Measurements from ENCODE around the gene ZSCAN22. TPM values are rescaled to one million over a fixed set of nuclear protein-coding genes. Genes with fewer than 3 reads are reported as not detected.

Gene ZSCAN22
- 1 to 10 TPM; 4.0 to 5.0 TPM for total RNA-seq

- H3K9me3 Mint-ChIP-seq: no peaks in the 10 kb centered on the region
- H3K4me3 Mint-ChIP-seq: no peak within 1 kb of the TSS
- no peak within 1 kb of the TSS for H3K27ac Mint-ChIP-seq
- peaks cover 0 to under 1% of the 10 kb centered on the region in 2 donors for H3K36me3 Mint-ChIP-seq (ENCODE audit: insufficient read depth in 2 of 2)
- no peaks in the 10 kb centered on the region for H3K4me1 Mint-ChIP-seq (ENCODE audit: low read depth)
- peak; percentile 91 to 93 for DNase-seq
- H3K27me3 Mint-ChIP-seq (ENCODE audit: low read depth): no peaks in the 10 kb centered on the region
- peak; percentile 87 to 89 for ATAC-seq (replicated peaks in 1 of 2)
Observed at GRCh38 chr19:58326914-58327726, at the start of gene ZSCAN22. TSS of gene ZSCAN22 (plus strand) at chr19:58326994. CDS start at chr19:58334803, 7,809 bp downstream.

GRCh38 chr19:58277197-58277596, 49.6 kb upstream of the ZSCAN22 start:
- ATAC-seq (replicated peaks in 1 of 2): no peak
- peaks cover 23 to 52% of the 10 kb centered on the region in 2 donors for H3K36me3 Mint-ChIP-seq (ENCODE audit: insufficient read depth in 2 of 2)

GRCh38 chr19:58277748-58278540, 48.9 kb upstream of the ZSCAN22 start:
- Mint-ChIP-seq H3K27ac (peak overlapping the region; percentile 70), H3K4me3 (peak overlapping the region; percentile 72 to 96)
- no peak for DNase-seq

More at GRCh38 chr19:58277197-58277596, 49.6 kb upstream of the ZSCAN22 start:
- no peak overlapping the region for H3K27ac Mint-ChIP-seq
- peaks cover 5 to 6% of the 10 kb centered on the region in 2 donors for H3K9me3 Mint-ChIP-seq
- H3K4me3 Mint-ChIP-seq: peak overlapping the region; percentile 18 to 96
- no peak for DNase-seq
- no peaks in the 10 kb centered on the region for H3K27me3 Mint-ChIP-seq (ENCODE audit: low read depth)
- H3K4me1 Mint-ChIP-seq (ENCODE audit: low read depth): peaks cover 33% of the 10 kb centered on the region

GRCh38 chr19:58278541-58279041, 48.2 kb upstream of the ZSCAN22 start, which contains the start of gene ZNF8:
TSS of gene ZNF8 (plus strand) at chr19:58278955. CDS start at chr19:58279082, 127 bp downstream.
- H3K27ac Mint-ChIP-seq: peak within 1 kb of the TSS; percentile 71
- DNase-seq (peak; percentile 98 to 99), ATAC-seq (replicated peaks in 1 of 2) (peak; percentile 94 to 96)
- peaks cover 20 to 48% of the 10 kb centered on the region in 2 donors for H3K36me3 Mint-ChIP-seq (ENCODE audit: insufficient read depth in 2 of 2)
- H3K27me3 Mint-ChIP-seq (ENCODE audit: low read depth): no peaks in the 10 kb centered on the region
- H3K4me3 Mint-ChIP-seq: peak within 1 kb of the TSS; percentile 72 to 96
- peaks cover 5% of the 10 kb centered on the region in 2 donors for H3K9me3 Mint-ChIP-seq
- H3K4me1 Mint-ChIP-seq (ENCODE audit: low read depth): peaks cover 33% of the 10 kb centered on the region

More at GRCh38 chr19:58277748-58278540, 48.9 kb upstream of the ZSCAN22 start:
- Mint-ChIP-seq H3K36me3 (ENCODE audit: insufficient read depth in 2 of 2) (peaks cover 20 to 48% of the 10 kb centered on the region in 2 donors), H3K4me1 (ENCODE audit: low read depth) (peaks cover 33% of the 10 kb centered on the region), H3K9me3 (peaks cover 5% of the 10 kb centered on the region in 2 donors), H3K27me3 (ENCODE audit: low read depth) (no peaks in the 10 kb centered on the region)
- ATAC-seq (replicated peaks in 1 of 2): peak; percentile 1

GRCh38 chr19:58279042-58279924, 47.5 kb upstream of the ZSCAN22 start:
- Mint-ChIP-seq H3K9me3 (peaks cover 3 to 5% of the 10 kb centered on the region in 2 donors), H3K27me3 (ENCODE audit: low read depth) (no peaks in the 10 kb centered on the region), H3K4me1 (ENCODE audit: low read depth) (peaks cover 33% of the 10 kb centered on the region)

GRCh38 chr19:58279925-58280316, 46.9 kb upstream of the ZSCAN22 start:
- no peak for DNase-seq
- H3K36me3 Mint-ChIP-seq (ENCODE audit: insufficient read depth in 2 of 2): peaks cover 15 to 45% of the 10 kb centered on the region in 2 donors

More at GRCh38 chr19:58279042-58279924, 47.5 kb upstream of the ZSCAN22 start:
- H3K4me3 Mint-ChIP-seq: peak overlapping the region; percentile 72 to 96
- H3K27ac Mint-ChIP-seq: peak overlapping the region; percentile 71
- peaks cover 17 to 47% of the 10 kb centered on the region in 2 donors for H3K36me3 Mint-ChIP-seq (ENCODE audit: insufficient read depth in 2 of 2)
- ATAC-seq (replicated peaks in 1 of 2): peak; percentile 15 to 35
- DNase-seq: peak; percentile 68 to 70

GRCh38 chr19:58284199-58284598, 42.6 kb upstream of the ZSCAN22 start:
- Mint-ChIP-seq H3K27ac (no peak overlapping the region), H3K4me1 (ENCODE audit: low read depth) (peaks cover 27% of the 10 kb centered on the region), H3K36me3 (ENCODE audit: insufficient read depth in 2 of 2) (peaks cover 20 to 45% of the 10 kb centered on the region in 2 donors), H3K9me3 (no peaks in the 10 kb centered on the region), H3K27me3 (ENCODE audit: low read depth) (no peaks in the 10 kb centered on the region), H3K4me3 (no peak overlapping the region)
- ATAC-seq (replicated peaks in 1 of 2): no peak
- no peak for DNase-seq

More at GRCh38 chr19:58279925-58280316, 46.9 kb upstream of the ZSCAN22 start:
- H3K4me1 Mint-ChIP-seq (ENCODE audit: low read depth): peaks cover 33% of the 10 kb centered on the region
- peak overlapping the region; percentile 72 to 96 for H3K4me3 Mint-ChIP-seq
- ATAC-seq (replicated peaks in 1 of 2): no peak
- H3K27me3 Mint-ChIP-seq (ENCODE audit: low read depth): no peaks in the 10 kb centered on the region
- peaks cover 3% of the 10 kb centered on the region in 2 donors for H3K9me3 Mint-ChIP-seq
- peak overlapping the region; percentile 71 for H3K27ac Mint-ChIP-seq

- Mint-ChIP-seq H3K27me3 (ENCODE audit: low read depth) (no peaks in the 10 kb centered on the region), H3K9me3 (peaks cover 19 to 22% of the 10 kb centered on the region in 2 donors), H3K27ac (no peak overlapping the region), H3K36me3 (ENCODE audit: insufficient read depth in 2 of 2) (peaks cover 44 to 73% of the 10 kb centered on the region in 2 donors), H3K4me1 (ENCODE audit: low read depth) (no peaks in the 10 kb centered on the region), H3K4me3 (no peak overlapping the region)
- no peak for ATAC-seq (replicated peaks in 1 of 2)
- DNase-seq: no peak
Observed at GRCh38 chr19:58291943-58292342, 34.9 kb upstream of the ZSCAN22 start.

GRCh38 chr19:58294743-58295374, 31.9 kb upstream of the ZSCAN22 start:
- no peaks in the 10 kb centered on the region for H3K27me3 Mint-ChIP-seq (ENCODE audit: low read depth)
- no peak overlapping the region for H3K27ac Mint-ChIP-seq
- ATAC-seq (replicated peaks in 1 of 2) (no peak), DNase-seq (no peak)
- H3K36me3 Mint-ChIP-seq (ENCODE audit: insufficient read depth in 2 of 2): peaks cover 41 to 78% of the 10 kb centered on the region in 2 donors
- no peak overlapping the region for H3K4me3 Mint-ChIP-seq
- no peaks in the 10 kb centered on the region for H3K4me1 Mint-ChIP-seq (ENCODE audit: low read depth)
- peaks cover 19 to 22% of the 10 kb centered on the region in 2 donors for H3K9me3 Mint-ChIP-seq

- no peak overlapping the region for H3K4me3 Mint-ChIP-seq
- no peaks in the 10 kb centered on the region for H3K4me1 Mint-ChIP-seq (ENCODE audit: low read depth)
- H3K9me3 Mint-ChIP-seq: peaks cover 22% of the 10 kb centered on the region in 2 donors
- DNase-seq (no peak), ATAC-seq (replicated peaks in 1 of 2) (no peak)
- H3K27ac Mint-ChIP-seq: no peak overlapping the region
- H3K27me3 Mint-ChIP-seq (ENCODE audit: low read depth): no peaks in the 10 kb centered on the region
- peaks cover 42 to 75% of the 10 kb centered on the region in 2 donors for H3K36me3 Mint-ChIP-seq (ENCODE audit: insufficient read depth in 2 of 2)
Observed at GRCh38 chr19:58296104-58296503, 30.7 kb upstream of the ZSCAN22 start.

- Mint-ChIP-seq H3K36me3 (ENCODE audit: insufficient read depth in 2 of 2) (peaks cover 15 to 48% of the 10 kb centered on the region in 2 donors), H3K9me3 (peaks cover 0 to 3% of the 10 kb centered on the region in 2 donors), H3K4me1 (ENCODE audit: low read depth) (peaks cover 15% of the 10 kb centered on the region), H3K4me3 (no peak overlapping the region), H3K27me3 (ENCODE audit: low read depth) (no peaks in the 10 kb centered on the region), H3K27ac (no peak overlapping the region)
- DNase-seq (no peak), ATAC-seq (replicated peaks in 1 of 2) (no peak)
Observed at GRCh38 chr19:58300620-58301019, 26.2 kb upstream of the ZSCAN22 start.
